ENCODE data around the gene ITGAD. TPM values are rescaled to one million over a fixed set of nuclear protein-coding genes. Genes with fewer than 3 reads are reported as not detected.

ITGAD gene
- total RNA-seq, 1 experiment from 2014 or later, result 0.05 TPM

GRCh38 chr16:31474773-31475738, 81.9 kb downstream of the ITGAD start:
- no peak for DNase-seq (ENCODE audit: low read depth)

DNA sequence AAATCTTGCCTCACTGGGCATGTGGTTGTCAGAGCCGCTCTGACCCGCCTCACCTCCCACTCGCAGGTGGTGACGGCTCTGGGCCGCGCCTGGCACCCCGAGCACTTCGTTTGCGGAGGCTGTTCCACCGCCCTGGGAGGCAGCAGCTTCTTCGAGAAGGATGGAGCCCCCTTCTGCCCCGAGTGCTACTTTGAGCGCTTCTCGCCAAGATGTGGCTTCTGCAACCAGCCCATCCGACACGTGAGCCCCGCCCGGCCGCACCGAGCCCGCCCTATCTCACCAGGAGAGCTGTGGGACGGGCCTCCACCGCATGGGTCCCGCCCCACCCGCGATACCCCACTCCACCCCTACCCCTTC, 82.8 kb downstream of the ITGAD start:
- DNase-seq (ENCODE audit: low read depth), result no peak

Other genes with a start within 250 kb of the ITGAD start
- 0.10 and 0.49 TPM in 2 replicates for gene PRSS36, start 243.3 kb upstream of the ITGAD start, total RNA-seq (2014; rRNA removed; shearing (Covaris generic))
- gene FUS, start 213.2 kb upstream of the ITGAD start, total RNA-seq (2014; rRNA removed; shearing (Covaris generic)), result 22.4 and 29.3 TPM in 2 replicates
- gene PYCARD, start 190.6 kb upstream of the ITGAD start, total RNA-seq (2014; rRNA removed; shearing (Covaris generic)), result 7.9 and 8.9 TPM in 2 replicates
- gene TRIM72, start 179.2 kb upstream of the ITGAD start, total RNA-seq (2014; rRNA removed; shearing (Covaris generic)), result not detected in 2 replicates
- not detected in 2 replicates for gene PYDC1, start 176.2 kb upstream of the ITGAD start, total RNA-seq (2014; rRNA removed; shearing (Covaris generic))
- not detected in 2 replicates for gene ITGAM, start 133.4 kb upstream of the ITGAD start, total RNA-seq (2014; rRNA removed; shearing (Covaris generic))
- gene ITGAX, start 38.2 kb upstream of the ITGAD start, total RNA-seq (2014; rRNA removed; shearing (Covaris generic)), result 1.1 and 2.8 TPM in 2 replicates
- not detected in 2 replicates for gene COX6A2, start 35.0 kb downstream of the ITGAD start, total RNA-seq (2014; rRNA removed; shearing (Covaris generic))
- 0.25 TPM in 1 of 2 replicates, not detected in the other for gene ZNF843, start 49.5 kb downstream of the ITGAD start, total RNA-seq (2014; rRNA removed; shearing (Covaris generic))
- 8.6 and 17.7 TPM in 2 replicates for gene ARMC5, start 66.2 kb downstream of the ITGAD start, total RNA-seq (2014; rRNA removed; shearing (Covaris generic))
- 32.8 and 37.5 TPM in 2 replicates for gene TGFB1I1, start 78.8 kb downstream of the ITGAD start, total RNA-seq (2014; rRNA removed; shearing (Covaris generic))
- gene SLC5A2, start 89.8 kb downstream of the ITGAD start, total RNA-seq (2014; rRNA removed; shearing (Covaris generic)), result 0.10 TPM in 1 of 2 replicates, not detected in the other
- gene RUSF1, start 115.1 kb downstream of the ITGAD start, total RNA-seq (2014; rRNA removed; shearing (Covaris generic)), result 29.7 and 47.8 TPM in 2 replicates
- gene AHSP, start 134.6 kb downstream of the ITGAD start, total RNA-seq (2014; rRNA removed; shearing (Covaris generic)), result not detected in 2 replicates